Subcutaneous adipose tissue (tissue), 4 donors: ENCODE data around the gene ANP32A. TPM values are rescaled to one million over a fixed set of nuclear protein-coding genes. Genes with fewer than 3 reads are reported as not detected.

ENCODE experiments used
- small RNA-seq: library from RNA; depleted of rRNA; stranded (forward); fragments of <200 nt; gene quantifications from one replicate; pipeline ENCODE3, GENCODE V24; 2016
- total RNA-seq, 4 donors: library from RNA; depleted of rRNA; stranded (reverse); fragments of >200 nt; gene quantifications; one replicate each; pipeline ENCODE4 v1.1.0, GENCODE V29; 2016
- TF ChIP-seq, protein P1 (sequence below): fragments of 450-650 bp; IDR thresholded peaks from one replicate; pipeline ENCODE4 v1.5.1; 2016; ENCODE audit warnings: low read depth, mild to moderate bottlenecking, control low read depth, antibody characterized with exemption, moderate library complexity

The ANP32A gene
- total RNA-seq, 4 donors from 2014 or later, result 55.9 to 88.2 (median 66.2) TPM

DNA sequence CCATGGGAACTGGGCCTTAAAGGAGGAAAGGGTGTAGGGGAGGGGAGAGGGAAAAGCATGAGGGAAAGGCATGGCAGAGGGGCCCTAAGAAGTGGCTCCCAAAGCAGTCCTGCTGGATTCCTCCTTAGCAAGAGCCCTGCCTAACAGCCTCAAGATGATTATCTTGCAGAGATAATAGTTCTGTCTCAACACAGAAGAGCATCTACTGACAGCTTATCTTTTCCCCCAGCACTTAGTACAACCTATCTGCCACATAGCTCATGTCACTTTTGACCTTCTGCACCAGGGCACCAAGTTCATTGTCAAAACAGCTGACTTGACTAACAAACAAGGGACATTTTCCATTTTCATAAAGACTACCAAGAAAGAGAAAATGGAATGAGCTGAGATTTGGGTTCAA, 86.3 kb downstream of the ANP32A start:
- TF ChIP-seq, protein P1, sequence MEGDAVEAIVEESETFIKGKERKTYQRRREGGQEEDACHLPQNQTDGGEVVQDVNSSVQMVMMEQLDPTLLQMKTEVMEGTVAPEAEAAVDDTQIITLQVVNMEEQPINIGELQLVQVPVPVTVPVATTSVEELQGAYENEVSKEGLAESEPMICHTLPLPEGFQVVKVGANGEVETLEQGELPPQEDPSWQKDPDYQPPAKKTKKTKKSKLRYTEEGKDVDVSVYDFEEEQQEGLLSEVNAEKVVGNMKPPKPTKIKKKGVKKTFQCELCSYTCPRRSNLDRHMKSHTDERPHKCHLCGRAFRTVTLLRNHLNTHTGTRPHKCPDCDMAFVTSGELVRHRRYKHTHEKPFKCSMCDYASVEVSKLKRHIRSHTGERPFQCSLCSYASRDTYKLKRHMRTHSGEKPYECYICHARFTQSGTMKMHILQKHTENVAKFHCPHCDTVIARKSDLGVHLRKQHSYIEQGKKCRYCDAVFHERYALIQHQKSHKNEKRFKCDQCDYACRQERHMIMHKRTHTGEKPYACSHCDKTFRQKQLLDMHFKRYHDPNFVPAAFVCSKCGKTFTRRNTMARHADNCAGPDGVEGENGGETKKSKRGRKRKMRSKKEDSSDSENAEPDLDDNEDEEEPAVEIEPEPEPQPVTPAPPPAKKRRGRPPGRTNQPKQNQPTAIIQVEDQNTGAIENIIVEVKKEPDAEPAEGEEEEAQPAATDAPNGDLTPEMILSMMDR, result no peak

DNA sequence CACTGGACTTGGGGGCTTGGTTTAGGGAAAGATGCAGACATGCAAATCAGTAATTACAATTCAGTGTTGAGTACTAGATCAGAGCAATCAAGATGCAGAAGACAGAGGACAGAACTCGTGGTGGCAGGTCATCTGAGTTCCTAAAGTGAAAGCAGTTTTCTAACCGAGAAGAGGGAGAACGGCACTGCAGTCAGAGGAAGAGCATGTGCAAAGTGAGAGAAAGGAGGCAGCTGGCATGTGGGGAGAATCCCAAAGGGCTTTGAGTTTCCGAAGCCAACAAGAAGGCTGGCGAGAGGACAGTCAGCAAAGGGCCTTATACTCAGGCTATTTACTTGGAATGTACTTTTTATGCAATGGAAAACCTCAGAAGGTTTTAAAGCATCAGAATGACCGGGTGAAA, 87.0 kb downstream of the ANP32A start:
- TF ChIP-seq, protein P1, result no peak

DNA sequence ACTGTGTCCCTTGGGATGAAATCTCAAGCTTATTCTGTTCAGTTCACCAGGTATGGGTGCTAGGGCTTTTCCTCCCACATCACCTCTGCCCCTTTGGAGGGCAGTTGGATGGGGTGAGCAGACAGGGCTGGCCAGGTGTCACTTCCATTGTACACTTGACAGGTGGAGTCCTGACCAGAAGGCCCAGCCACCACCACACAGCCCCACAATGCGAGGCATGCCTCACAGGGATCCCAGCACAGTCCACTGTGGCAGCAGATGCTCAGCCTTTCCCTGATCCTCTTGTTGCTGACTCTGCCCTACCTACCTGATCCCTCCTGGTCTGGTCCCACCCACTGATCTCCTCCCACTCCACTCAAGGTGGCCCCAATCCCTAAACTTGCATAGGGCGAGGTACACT, 88.2 kb downstream of the ANP32A start:
- TF ChIP-seq, protein P1, result no peak

DNA sequence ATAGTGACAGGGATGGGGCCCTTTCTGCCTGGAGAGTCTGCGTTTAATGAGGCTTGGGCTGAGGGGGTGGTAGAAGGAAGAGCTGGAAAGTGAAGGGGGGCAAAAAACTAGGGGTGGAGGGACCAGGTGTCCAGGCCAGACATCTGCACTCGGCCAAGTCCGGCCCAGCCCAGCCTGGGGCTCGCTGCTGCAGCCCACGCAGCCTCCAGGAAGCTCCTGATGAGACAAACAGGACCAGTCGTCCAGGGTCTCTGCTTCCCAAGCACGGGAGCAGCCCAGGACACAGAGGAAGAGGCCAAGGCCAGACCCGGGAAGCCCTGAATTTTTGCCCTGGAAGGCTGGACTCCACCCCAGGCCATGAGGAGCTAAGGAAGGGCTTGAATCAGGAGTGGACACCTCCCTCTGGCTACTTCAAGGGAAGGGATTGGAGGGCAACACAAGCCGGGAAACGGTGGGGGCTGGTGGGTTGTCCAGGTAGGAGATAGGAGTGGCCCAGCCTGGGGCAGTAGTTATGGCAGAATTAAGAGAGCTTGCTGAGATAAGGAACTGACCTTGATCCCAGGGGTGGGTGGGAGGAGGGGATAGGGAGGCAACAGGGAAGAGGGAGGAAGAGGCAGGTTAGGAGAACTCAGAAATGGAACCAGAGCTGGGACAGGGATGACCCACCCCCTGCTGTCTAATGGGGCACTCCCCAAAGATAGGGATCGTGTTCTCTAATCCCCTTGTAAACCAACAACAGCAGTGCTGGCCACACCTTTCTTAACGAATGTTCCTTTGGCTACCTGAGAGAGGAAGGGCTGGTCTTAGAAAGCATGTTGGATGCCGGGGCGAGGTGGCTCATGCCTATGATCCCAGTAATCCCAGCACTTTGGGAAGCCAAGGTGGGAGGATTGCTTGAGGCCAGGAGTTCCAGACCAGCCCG, 89.5 kb downstream of the ANP32A start:
- TF ChIP-seq, protein P1, result no peak

DNA sequence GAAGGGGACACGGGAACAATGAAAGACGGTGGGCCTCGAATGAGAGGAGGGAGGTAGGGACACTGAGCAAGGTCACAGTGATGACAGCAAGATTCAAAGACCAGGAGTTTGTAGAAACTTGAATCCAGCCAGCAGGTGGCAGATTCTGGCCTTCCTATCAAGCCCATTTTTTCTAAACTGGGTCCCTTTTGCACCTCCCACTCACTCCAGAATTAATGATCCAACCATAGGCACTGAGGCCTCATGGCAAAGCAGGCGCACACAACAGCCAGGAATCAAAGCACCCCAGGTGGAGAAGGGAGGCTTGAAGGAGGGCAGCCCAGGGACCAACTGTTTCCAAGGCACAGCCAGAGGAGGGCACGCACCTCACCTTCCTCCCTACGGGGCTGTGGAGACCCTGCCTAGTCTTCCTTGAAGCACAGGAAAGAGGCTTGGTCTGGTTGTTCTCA, 90.2 kb downstream of the ANP32A start:
- TF ChIP-seq, protein P1, result no peak

DNA sequence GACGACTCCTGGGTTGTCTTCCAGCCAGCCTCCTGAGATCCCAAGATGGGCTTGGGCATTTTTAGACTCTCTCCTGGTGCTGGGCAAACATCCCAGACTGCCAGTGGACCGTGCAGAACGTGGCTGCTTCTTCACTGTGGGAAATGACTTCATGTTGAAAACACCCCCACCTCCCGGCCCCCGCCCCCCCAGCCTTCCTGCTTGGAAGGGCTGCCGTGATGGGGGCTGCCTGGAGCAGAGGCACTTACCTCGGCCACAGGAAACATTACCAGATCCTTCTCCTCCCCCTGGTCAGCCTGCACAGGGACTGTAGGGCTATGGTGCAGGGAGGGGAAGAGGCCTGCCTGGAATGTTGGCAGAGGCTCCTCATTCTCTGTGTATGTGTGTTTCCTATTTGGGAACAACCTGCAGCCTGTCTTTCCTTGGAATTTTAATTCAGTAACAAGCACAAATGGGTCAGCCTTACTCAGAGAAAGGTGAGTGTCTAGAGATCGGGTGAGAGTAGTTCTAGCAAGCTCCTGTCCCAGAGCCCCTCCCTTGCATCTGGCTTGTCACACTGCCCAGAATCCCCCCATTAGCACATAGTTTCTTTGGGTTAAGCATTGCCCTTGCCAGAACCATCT, 90.8 kb downstream of the ANP32A start:
- TF ChIP-seq, protein P1, result no peak

Small RNA genes within 50 kb of the gene (small RNA-seq; reads per million reads assigned to genes)
- not detected for gene MIR4312

Other genes with a start within 250 kb of the ANP32A start
- 10 to 100 TPM in 2 of 4 donors, 1 to 10 TPM in 2; 5.4 to 15.3 (median 9.7) TPM for gene CORO2B, start 241.9 kb downstream of the ANP32A start, total RNA-seq
- gene SPESP1, start 109.6 kb upstream of the ANP32A start, total RNA-seq, result 1 to 10 TPM; 1.1 to 6.0 (median 4.6) TPM
- 1 to 10 TPM in 1 of 4 donors, under 1 TPM in 3; 0.33 to 2.1 (median 0.39) TPM for gene NOX5, start 193.8 kb upstream of the ANP32A start, total RNA-seq